Keratinocyte (primary cell): Measurements from ENCODE around the gene FBN1. TPM values are rescaled to one million over a fixed set of nuclear protein-coding genes. Genes with fewer than 3 reads are reported as not detected.

Source experiments
- DNase-seq: peaks from one replicate; pipeline ENCODE4 v3.0.0-alpha.2; 2011; ENCODE audit warnings: low read depth, missing footprints, low spot score
- FAIRE-seq: peaks from 2 replicates; lab custom pipeline; 2011; peaks lifted over from hg19 to GRCh38; lab: Jason Lieb, UNC
- H2AFZ ChIP-seq: 2 replicates; pipeline ENCODE4 v1.6.0; 2012; ENCODE audit warnings: low read length, control low read depth, inconsistent platforms; ENCODE audit not compliant: control insufficient read depth
- H3K27ac ChIP-seq: 2 replicates; pipeline ENCODE4 v1.5.1; 2011; ENCODE audit warnings: low read length; ENCODE audit not compliant: control insufficient read depth, insufficient read depth
- H3K27me3 ChIP-seq: 3 replicates; pipeline ENCODE4 v1.6.0; 2011; ENCODE audit warnings: low read length; ENCODE audit not compliant: control insufficient read depth, insufficient read depth; ENCODE audit errors: extremely low read depth
- H3K36me3 ChIP-seq, 2 experiments: 2 replicates in 1 of 2; 3 replicates in 1 of 2; pipeline ENCODE4 v1.5.1; 2011; ENCODE audit warnings: low read length in 2 of 2, mild to moderate bottlenecking in 1 of 2; ENCODE audit not compliant: control insufficient read depth in 2 of 2, insufficient read depth in 2 of 2; ENCODE audit errors: extremely low read depth in 1 of 2
- H3K4me1 ChIP-seq: 3 replicates; pipeline ENCODE4 v1.5.1; 2011; ENCODE audit warnings: low read length; ENCODE audit not compliant: control insufficient read depth, insufficient read depth; ENCODE audit errors: extremely low read depth
- H3K4me2 ChIP-seq: 3 replicates; pipeline ENCODE4 v1.6.0; 2011; ENCODE audit warnings: low read depth, low read length; ENCODE audit not compliant: control insufficient read depth, insufficient read depth; ENCODE audit errors: extremely low read depth
- H3K4me3 ChIP-seq, 3 experiments: fragments of 200-600 bp in 1 of 3; sonication (generic) in 1 of 3; 2 replicates in 2 of 3; 3 replicates in 1 of 3; pipeline ENCODE4 v1.5.1; 2011 to 2016; ENCODE audit warnings: low read length in 3 of 3, mild to moderate bottlenecking in 3 of 3, control low read depth in 2 of 3, inconsistent platforms in 1 of 3, low read depth in 1 of 3, mixed read lengths in 1 of 3, mixed run types in 1 of 3, moderate library complexity in 1 of 3; ENCODE audit not compliant: control insufficient read depth in 2 of 3, insufficient read depth in 2 of 3; ENCODE audit errors: extremely low read depth in 1 of 3
- H3K79me2 ChIP-seq: 2 replicates; pipeline ENCODE4 v1.6.0; 2012; ENCODE audit warnings: low read length; ENCODE audit not compliant: control insufficient read depth, insufficient read depth
- H3K9ac ChIP-seq: 3 replicates; pipeline ENCODE4 v1.6.0; 2011; ENCODE audit warnings: low read length; ENCODE audit not compliant: control insufficient read depth, insufficient read depth; ENCODE audit errors: extremely low read depth
- H3K9me1 ChIP-seq: 3 replicates; pipeline ENCODE4 v1.6.0; 2011; ENCODE audit warnings: low read length; ENCODE audit not compliant: control insufficient read depth, insufficient read depth; ENCODE audit errors: extremely low read depth
- H3K9me3 ChIP-seq: 2 replicates; pipeline ENCODE4 v1.5.1; 2012; ENCODE audit warnings: low read depth, low read length; ENCODE audit not compliant: control insufficient read depth
- H4K20me1 ChIP-seq: 3 replicates; pipeline ENCODE4 v1.6.0; 2011; ENCODE audit warnings: low read length; ENCODE audit not compliant: control insufficient read depth, insufficient read depth; ENCODE audit errors: extremely low read depth
- EZH2 ChIP-seq: IDR thresholded peaks from one replicate; pipeline ENCODE4 v1.6.1; 2012; ENCODE audit warnings: inconsistent platforms, mild to moderate bottlenecking, low read length, moderate library complexity
- dilution Hi-C: fragments of 300-500 bp; cut with MboI; formaldehyde crosslinking; loops from one replicate; pipeline ENCODE4 v1.7.0; 2020; ENCODE audit warnings: low sequenced_read_pairs; ENCODE audit not compliant: extremely low pct_ligation_motif_present
- polyA plus RNA-seq, 5 experiments: library from polyadenylated mRNA; depleted of rRNA in 3 of 5; stranded (reverse) in 3 of 5; stranded (forward) in 1 of 5; unstranded in 1 of 5; fragments of >200 nt; gene quantifications; 1 replicate in 1 of 5; 2 replicates in 3 of 5; 3 replicates in 1 of 5; pipeline versions ENCODE4 v1.2.1 to v1.2.3, GENCODE V29; 2011 to 2012; ENCODE audit warnings: missing spikeins in 2 of 5, low read depth in 1 of 5, low replicate concordance in 1 of 5
- TF ChIP-seq, protein P1 (sequence below), 3 experiments: IDR thresholded peaks in 1 of 3; conservative IDR thresholded peaks in 1 of 3; optimal IDR thresholded peaks in 1 of 3; 2 replicates in 2 of 3; 3 replicates in 1 of 3; pipeline versions ENCODE3 to v1.5.1; 2011; ENCODE audit warnings: low read length in 3 of 3, mild to moderate bottlenecking in 3 of 3, moderate library complexity in 2 of 3, control low read depth in 1 of 3, inconsistent platforms in 1 of 3; ENCODE audit not compliant: insufficient read depth in 2 of 3; ENCODE audit errors: extremely low read depth in 1 of 3

FBN1 gene
- polyA plus RNA-seq, 1 donor (not counting 4 experiments of a cell fraction or from before 2014, with no cell fraction given) = 3.5 TPM

GRCh38 chr15:48537271-48538113 lies 108.0 kb downstream of the FBN1 start:
- H2AFZ ChIP-seq = no peak overlapping the region
- no peak overlapping the region for H3K4me2 ChIP-seq
- dilution Hi-C loops = no loop called here
- TF ChIP-seq, protein P1, sequence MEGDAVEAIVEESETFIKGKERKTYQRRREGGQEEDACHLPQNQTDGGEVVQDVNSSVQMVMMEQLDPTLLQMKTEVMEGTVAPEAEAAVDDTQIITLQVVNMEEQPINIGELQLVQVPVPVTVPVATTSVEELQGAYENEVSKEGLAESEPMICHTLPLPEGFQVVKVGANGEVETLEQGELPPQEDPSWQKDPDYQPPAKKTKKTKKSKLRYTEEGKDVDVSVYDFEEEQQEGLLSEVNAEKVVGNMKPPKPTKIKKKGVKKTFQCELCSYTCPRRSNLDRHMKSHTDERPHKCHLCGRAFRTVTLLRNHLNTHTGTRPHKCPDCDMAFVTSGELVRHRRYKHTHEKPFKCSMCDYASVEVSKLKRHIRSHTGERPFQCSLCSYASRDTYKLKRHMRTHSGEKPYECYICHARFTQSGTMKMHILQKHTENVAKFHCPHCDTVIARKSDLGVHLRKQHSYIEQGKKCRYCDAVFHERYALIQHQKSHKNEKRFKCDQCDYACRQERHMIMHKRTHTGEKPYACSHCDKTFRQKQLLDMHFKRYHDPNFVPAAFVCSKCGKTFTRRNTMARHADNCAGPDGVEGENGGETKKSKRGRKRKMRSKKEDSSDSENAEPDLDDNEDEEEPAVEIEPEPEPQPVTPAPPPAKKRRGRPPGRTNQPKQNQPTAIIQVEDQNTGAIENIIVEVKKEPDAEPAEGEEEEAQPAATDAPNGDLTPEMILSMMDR (optimal IDR thresholded peaks at IDR 0.05 in 1 of 3, IDR thresholded peaks at IDR 0.05 in 1 of 3, conservative IDR thresholded peaks at IDR 0.05 in 1 of 3; ENCODE audit: extremely low read depth in 1 of 3, insufficient read depth in 2 of 3, low read length in 3 of 3) = no peak
- no peak for TF ChIP-seq EZH2
- FAIRE-seq (no peak), DNase-seq (no peak)
- no peaks in the 10 kb centered on the region for H3K36me3 ChIP-seq
- no peaks in the 10 kb centered on the region for H4K20me1 ChIP-seq
- H3K27me3 ChIP-seq = no peaks in the 10 kb centered on the region
- H3K79me2 ChIP-seq = no peaks in the 10 kb centered on the region
- no peaks in the 10 kb centered on the region for H3K9me3 ChIP-seq
- H3K9ac ChIP-seq = no peak overlapping the region
- H3K4me1 ChIP-seq = peaks cover 4% of the 10 kb centered on the region
- H3K27ac ChIP-seq = no peak overlapping the region
- no peak overlapping the region for H3K4me3 ChIP-seq
- H3K9me1 ChIP-seq = no peaks in the 10 kb centered on the region

DNA sequence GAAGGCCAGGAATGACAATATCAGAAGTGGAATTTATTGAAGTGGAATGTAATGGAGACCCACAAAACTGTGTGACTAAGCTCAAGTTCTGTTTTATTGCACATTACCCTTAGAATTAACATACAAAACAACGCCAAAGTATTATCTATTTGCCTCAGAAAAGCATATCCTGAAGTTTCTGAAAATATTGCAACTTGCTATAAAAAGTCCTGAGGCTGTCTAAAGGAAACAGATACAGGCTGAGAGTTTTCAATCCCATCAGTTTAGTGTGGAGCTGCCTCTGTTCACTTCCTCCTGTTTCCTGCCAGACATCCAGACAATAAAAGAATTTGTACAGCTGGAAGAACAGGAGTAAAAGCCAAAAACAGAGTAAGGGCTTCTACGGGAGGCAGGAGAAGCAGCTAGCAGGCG lies 108.8 kb downstream of the FBN1 start:
- FAIRE-seq = no peak
- H3K4me2 ChIP-seq = no peak overlapping the region

More for the DNA sequence above, 108.8 kb downstream of the FBN1 start:
- H3K27me3 ChIP-seq = no peaks in the 10 kb centered on the region
- TF ChIP-seq, protein P1 (optimal IDR thresholded peaks at IDR 0.05 in 1 of 3, IDR thresholded peaks at IDR 0.05 in 1 of 3, conservative IDR thresholded peaks at IDR 0.05 in 1 of 3; ENCODE audit: extremely low read depth in 1 of 3, insufficient read depth in 2 of 3, low read length in 3 of 3) = no peak
- TF ChIP-seq EZH2 = no peak
- H3K79me2 ChIP-seq = no peaks in the 10 kb centered on the region
- H3K27ac ChIP-seq = no peak overlapping the region
- no peaks in the 10 kb centered on the region for H4K20me1 ChIP-seq
- peaks cover under 1% of the 10 kb centered on the region for H3K4me1 ChIP-seq
- H3K9ac ChIP-seq = no peak overlapping the region
- no peaks in the 10 kb centered on the region for H3K9me3 ChIP-seq
- no peak overlapping the region for H2AFZ ChIP-seq
- H3K36me3 ChIP-seq = no peaks in the 10 kb centered on the region
- H3K4me3 ChIP-seq = no peak overlapping the region
- no peak for DNase-seq
- dilution Hi-C loops = no loop called here
- no peaks in the 10 kb centered on the region for H3K9me1 ChIP-seq
